Measurements from ENCODE around the gene SHD.
A peak's percentile ranks its signal among the peaks of the same experiment; 100 is the strongest.
"Not testable (repeated sequence)": the region's sequence is repeated elsewhere in the genome, so short reads cannot be mapped to it uniquely, and the experiment has no call there.

Gene SHD, protein sequence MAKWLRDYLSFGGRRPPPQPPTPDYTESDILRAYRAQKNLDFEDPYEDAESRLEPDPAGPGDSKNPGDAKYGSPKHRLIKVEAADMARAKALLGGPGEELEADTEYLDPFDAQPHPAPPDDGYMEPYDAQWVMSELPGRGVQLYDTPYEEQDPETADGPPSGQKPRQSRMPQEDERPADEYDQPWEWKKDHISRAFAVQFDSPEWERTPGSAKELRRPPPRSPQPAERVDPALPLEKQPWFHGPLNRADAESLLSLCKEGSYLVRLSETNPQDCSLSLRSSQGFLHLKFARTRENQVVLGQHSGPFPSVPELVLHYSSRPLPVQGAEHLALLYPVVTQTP

GRCh38 chr19:4278419-4279266 is at the start of gene SHD:
Gene SHD (plus strand): TSS chr19:4279266. CDS start chr19:4280064, 798 bp downstream.
- peak; percentile 45 for DNase-seq

DNA sequence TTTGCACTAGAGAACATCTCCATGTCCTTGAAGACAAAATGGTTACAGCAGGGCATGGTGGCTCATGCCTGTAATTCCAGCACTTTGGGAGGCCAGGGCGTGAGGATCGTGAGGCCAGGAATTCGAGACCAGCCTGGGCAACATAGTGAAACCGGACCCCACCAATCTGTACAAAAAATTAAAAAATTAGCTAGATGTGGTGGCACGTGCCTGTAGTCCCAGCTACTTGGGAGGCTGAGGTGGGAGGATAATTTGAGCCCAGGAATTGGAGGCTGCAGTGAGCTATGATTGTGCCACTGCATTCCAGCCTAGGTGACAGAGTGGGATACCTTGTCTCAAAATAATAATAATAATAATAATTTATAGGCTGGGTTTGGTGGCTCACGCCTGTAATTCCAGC is 48.8 kb upstream of the SHD start:
- not testable (repeated sequence) for DNase-seq

- DNase-seq = not testable (repeated sequence)
Observed at GRCh38 chr19:4231521-4231920, 47.5 kb upstream of the SHD start.

GRCh38 chr19:4232139-4232538 is 46.9 kb upstream of the SHD start:
- not testable (repeated sequence) for DNase-seq

DNA sequence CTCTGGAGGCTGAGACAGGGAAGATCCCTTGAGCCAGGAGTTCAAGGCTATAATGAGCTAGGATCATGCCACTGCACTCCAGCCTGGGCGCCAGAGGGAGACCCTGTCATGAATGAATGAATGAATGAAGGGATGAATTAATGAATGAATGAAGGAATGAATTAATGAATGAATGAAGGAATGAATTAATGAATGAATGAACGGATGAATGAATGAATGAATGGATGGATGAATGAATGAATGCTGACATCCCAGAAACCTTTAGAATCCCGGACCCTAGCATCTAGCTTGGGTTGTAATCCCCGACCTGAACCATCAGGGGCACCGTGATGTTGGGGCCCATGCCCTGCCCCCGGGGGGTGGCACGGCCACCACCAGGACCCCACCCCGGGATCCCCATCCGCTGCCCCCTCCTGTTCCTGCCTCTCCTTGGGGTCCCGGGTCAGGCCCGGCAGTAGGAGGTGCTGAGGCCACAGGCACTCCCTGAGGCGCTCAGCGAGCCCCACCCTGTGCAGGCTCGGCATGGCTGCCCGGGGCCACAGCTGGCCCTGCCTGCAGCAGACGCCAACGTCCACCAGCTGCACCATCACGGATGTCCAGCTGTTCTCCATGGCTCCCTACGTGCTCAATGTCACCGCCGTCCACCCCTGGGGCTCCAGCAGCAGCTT is 46.3 kb upstream of the SHD start:
- DNase-seq = peak; percentile 31

GRCh38 chr19:4233282-4233853 is 45.7 kb upstream of the SHD start:
- DNase-seq = no peak

GRCh38 chr19:4234142-4234861 is 44.8 kb upstream of the SHD start:
- DNase-seq = no peak

GRCh38 chr19:4234862-4235201 is 44.2 kb upstream of the SHD start:
- no peak for DNase-seq

DNA sequence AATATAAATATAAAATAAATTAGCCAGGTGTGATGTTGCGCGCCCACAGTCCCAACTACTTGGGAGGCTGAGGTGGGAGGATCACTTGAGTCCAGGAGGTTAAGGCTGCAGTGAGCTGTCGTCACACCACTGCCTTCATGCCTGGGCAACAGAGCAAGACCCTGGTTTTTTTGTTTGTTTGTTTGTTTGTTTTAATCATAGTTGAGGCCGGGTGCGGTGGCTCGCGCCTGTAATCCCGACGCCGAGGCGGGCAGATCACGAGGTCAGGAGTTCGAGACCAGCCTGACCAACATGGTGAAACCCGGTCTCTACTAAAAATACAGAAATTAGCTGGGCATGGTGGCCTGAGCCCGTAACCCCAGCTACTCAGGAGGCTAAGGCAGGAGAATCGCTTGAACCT is 41.6 kb upstream of the SHD start:
- DNase-seq = not testable (repeated sequence)

GRCh38 chr19:4238831-4239230 is 40.2 kb upstream of the SHD start:
- no peak for DNase-seq

- no peak for DNase-seq
Observed at GRCh38 chr19:4241824-4242430, 37.1 kb upstream of the SHD start.

DNA sequence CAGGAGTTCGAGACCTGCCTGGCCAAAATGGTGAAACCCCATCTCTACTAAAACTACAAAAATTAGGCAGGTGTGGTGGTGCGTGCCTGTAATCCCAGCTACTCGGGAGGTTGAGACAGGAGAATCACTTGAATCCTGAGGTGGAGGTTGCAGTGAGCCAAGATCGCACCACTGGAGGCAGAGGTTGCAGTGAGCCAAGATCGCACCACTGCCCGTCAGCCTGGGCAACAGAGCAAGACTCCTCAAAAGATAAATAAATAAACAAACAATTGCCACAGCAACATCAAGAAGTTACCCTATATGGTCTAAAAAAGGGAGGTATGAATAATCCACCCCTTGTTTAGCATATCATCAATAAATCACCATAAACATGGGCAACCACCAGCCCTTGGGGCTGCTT is 33.1 kb upstream of the SHD start:
- not testable (repeated sequence) for DNase-seq

GRCh38 chr19:4246767-4247593 is 32.1 kb upstream of the SHD start, which contains the start of gene YJU2:
Gene YJU2 (plus strand): TSS chr19:4247080. CDS start chr19:4247147, 67 bp downstream.
- peak; percentile 97 for DNase-seq

- no peak for DNase-seq
Observed at GRCh38 chr19:4256563-4256962, 22.5 kb upstream of the SHD start.

GRCh38 chr19:4257025-4257424 is 22.0 kb upstream of the SHD start:
- no peak for DNase-seq

DNA sequence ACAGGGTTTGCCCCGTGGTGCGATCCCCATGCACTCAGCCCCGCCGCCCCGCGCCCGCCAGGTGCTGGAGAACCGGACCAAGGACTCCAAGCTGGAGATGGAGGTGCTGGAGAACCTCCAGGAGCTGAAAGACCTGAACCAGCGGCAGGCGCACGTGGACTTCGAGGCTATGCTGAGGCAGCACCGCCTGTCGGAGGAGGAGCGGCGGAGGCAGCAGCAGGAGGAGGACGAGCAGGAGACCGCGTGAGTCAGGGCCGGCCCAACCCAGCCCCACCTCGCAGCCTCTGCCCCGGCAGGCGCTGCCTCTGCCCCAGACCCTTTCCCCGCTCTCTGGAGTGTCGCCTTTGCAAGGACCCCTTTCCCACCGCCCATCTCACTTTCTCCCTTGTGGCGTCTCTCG is 20.9 kb upstream of the SHD start:
- no peak for DNase-seq

DNA sequence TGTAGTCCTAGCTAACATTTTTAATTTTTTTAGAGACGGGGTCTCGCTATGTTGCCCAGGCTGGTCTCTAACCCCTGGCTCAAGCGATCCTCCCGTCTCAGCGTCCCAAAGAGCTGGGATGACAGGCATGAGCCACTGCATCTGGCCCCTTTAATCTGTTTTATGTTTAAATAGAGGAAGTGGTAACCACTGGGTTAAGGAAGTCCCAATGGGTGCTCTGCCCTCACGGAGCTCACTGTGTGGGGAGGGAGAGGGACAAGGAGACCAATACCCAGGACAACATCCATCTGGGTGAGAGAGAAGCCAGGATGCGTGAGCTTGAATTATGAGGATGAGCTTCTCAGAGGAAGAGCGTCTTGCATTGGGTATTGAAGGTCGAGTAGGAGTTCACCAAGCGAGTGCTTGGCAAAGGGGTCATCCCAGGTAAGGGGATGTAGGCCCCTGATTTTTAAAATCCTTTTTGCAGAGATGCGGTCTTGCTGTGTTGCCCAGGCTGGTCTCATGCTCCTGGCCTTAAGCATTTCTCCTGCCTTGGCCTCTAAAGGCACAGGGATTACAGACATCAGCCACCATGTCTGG is 18.4 kb upstream of the SHD start:
- DNase-seq = no peak

DNA sequence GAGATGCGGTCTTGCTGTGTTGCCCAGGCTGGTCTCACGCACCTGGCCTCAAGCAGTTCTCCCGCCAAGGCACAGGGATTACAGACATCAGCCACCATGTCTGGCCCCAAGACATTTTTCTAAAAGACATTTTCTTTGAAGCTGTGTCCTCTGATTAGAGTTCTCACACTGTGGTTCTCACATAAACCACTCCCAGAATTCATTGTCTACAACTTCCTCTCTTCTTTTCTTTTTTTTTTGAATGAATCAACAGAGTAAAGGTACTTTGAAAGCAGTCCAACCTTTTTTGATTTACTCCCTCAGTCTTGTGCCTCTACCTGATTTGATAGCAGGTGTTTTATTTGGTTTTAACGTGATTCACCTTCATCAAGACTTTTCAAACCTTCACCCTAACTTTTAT is 14.3 kb upstream of the SHD start:
- DNase-seq = no peak

- no peak for DNase-seq
Observed at GRCh38 chr19:4266253-4267000, 12.6 kb upstream of the SHD start.
